ENCODE results near the gene LSM7. TPM values are rescaled to one million over a fixed set of nuclear protein-coding genes. Genes with fewer than 3 reads are reported as not detected.

The LSM7 gene
- total and polyA plus RNA-seq, 2 of the 13 experiments (the other 11 are each of a cell fraction or from before 2014, with no cell fraction given) = 140 to 205 TPM

GRCh38 chr19:2315818-2316353, 12.5 kb downstream of the LSM7 start (continued):
- TF ChIP-seq ARID2 (CRISPR knock-in tag; IDR thresholded peaks at IDR 0.05; ENCODE audit: borderline replicate concordance) (no peak), EHMT2 (IDR thresholded peaks at IDR 0.05; ENCODE audit: borderline replicate concordance, low read depth, low read length) (no peak), ZMYM3 (CRISPR knock-in tag; IDR thresholded peaks at IDR 0.05) (no peak), SRSF9 (IDR thresholded peaks at IDR 0.05; ENCODE audit: borderline replicate concordance, insufficient read depth, low read depth, low read length, poor library complexity, severe bottlenecking) (no peak), RBM39 (IDR thresholded peaks at IDR 0.05; ENCODE audit: low read depth, low read length, poor library complexity, severe bottlenecking) (no peak), TBP (CRISPR knock-in tag; IDR thresholded peaks at IDR 0.05) (no peak), ZNF3 (CRISPR knock-in tag; IDR thresholded peaks at IDR 0.05) (no peak), MXD3 (CRISPR knock-in tag; IDR thresholded peaks at IDR 0.05) (no peak), TEAD2 (CRISPR knock-in tag; IDR thresholded peaks at IDR 0.05) (no peak), NFKBIZ (CRISPR knock-in tag; IDR thresholded peaks at IDR 0.05) (no peak; the same call in 1 of the 2 replicates), JARID2 (CRISPR knock-in tag; IDR thresholded peaks at IDR 0.05; ENCODE audit: insufficient replicate concordance) (no peak), MIER2 (CRISPR knock-in tag; IDR thresholded peaks at IDR 0.05) (no peak), ZNF883 (CRISPR knock-in tag; IDR thresholded peaks at IDR 0.05; ENCODE audit: not compliant biosample characterization) (peak; percentile 86), ZNF879 (CRISPR knock-in tag; IDR thresholded peaks at IDR 0.05) (no peak), CENPT (CRISPR knock-in tag; IDR thresholded peaks at IDR 0.05; ENCODE audit: low read depth) (0 out of 2 replicates have a peak, but pooled peaks have one; percentile 36), TCF7L2 (IDR thresholded peaks at IDR 0.05; ENCODE audit: low read depth, low read length) (no peak), PCBP2 (optimal IDR thresholded peaks at IDR 0.05; ENCODE audit: low read depth, low read length, poor library complexity, severe bottlenecking) (no peak), HIC2 (CRISPR knock-in tag; IDR thresholded peaks at IDR 0.05; ENCODE audit: low read depth) (no peak), ZNF18 (CRISPR knock-in tag; IDR thresholded peaks at IDR 0.05; ENCODE audit: insufficient replicate concordance) (peak; percentile 83), EP300 (IDR thresholded peaks at IDR 0.05; ENCODE audit: low read depth in 2 of 2, low read length in 2 of 2) (no peak), EP300 (CRISPR knock-in tag; IDR thresholded peaks at IDR 0.05; ENCODE audit: borderline replicate concordance) (no peak), ZNF414 (CRISPR knock-in tag; IDR thresholded peaks at IDR 0.05) (peak; percentile 75; the same call in 1 of the 2 replicates), KDM3A (CRISPR knock-in tag; IDR thresholded peaks at IDR 0.05; ENCODE audit: low read depth) (peak; percentile 96), ZBTB43 (CRISPR knock-in tag; conservative IDR thresholded peaks at IDR 0.05) (no peak), ZNF816 (CRISPR knock-in tag; IDR thresholded peaks at IDR 0.05; ENCODE audit: borderline replicate concordance) (no peak), ZNF30 (CRISPR knock-in tag; IDR thresholded peaks at IDR 0.05) (no peak)

All from HepG2 (cell line).